Esophagus squamous epithelium (tissue), 4 donors: ENCODE measurements around the gene PCSK6.

Experiments
- CTCF ChIP-seq, 6 experiments: fragments of 450-650 bp in 4 of 6; fragments of 200-600 bp in 2 of 6; sonication (generic) in 2 of 6; IDR thresholded peaks; one replicate each; pipeline ENCODE4 v1.5.1; 2016 to 2019; ENCODE audit warnings: antibody characterized with exemption in 6 of 6, mild to moderate bottlenecking in 4 of 6, moderate library complexity in 4 of 6
- POLR2A ChIP-seq, 4 donors: fragments of 450-650 bp; IDR thresholded peaks; one replicate each; pipeline ENCODE4 v1.6.1; 2017; ENCODE audit warnings: antibody characterized with exemption in 4 of 4, mild to moderate bottlenecking in 4 of 4, moderate library complexity in 3 of 4

DNA sequence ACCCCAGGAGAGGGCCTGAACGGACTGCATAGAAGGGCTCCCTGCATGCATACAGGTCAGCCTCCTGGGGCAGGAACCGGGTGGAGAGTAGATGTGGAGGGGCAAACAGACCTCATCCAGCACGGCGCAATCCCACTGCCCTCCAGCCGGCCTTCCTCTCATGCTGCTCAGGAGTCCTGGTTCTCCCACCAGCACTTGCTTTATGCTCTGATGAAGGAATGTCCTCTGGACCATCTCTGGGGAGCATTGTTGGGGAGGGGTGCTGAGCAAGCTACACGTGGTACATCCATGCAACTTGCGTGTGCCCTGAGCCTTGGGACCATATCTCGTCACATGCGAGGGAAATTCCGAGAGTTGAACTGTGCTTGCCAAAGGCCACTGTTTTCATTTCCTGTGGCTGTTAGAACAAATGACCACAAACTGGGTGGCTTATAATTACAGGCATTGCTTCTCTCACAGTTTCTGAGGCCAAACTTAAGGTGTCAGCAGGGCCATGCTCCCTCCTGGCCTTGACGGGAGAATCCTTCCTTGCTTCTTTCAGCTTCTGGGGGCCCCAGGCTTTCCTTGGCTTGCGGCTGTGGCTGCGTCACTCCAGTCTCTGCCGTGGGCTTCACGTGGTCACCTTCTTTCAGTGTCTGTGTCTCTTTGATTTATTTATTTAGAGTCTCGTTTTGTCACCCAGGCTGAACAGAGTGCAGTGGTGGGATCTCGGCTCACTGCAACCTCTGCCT lies 224.4 kb downstream of the PCSK6 start:
- no peak for TF ChIP-seq CTCF (IDR thresholded peaks at IDR 0.05)
- no peak for TF ChIP-seq POLR2A (IDR thresholded peaks at IDR 0.05)
